GM19240 (cell line): ENCODE results near the gene NR1I2.

Experiments
- DNase-seq: peaks from one replicate; pipeline ENCODE4 v3.0.0; 2011; ENCODE audit warnings: low spot score; ENCODE audit not compliant: insufficient read length

The NR1I2 gene

GRCh38 chr3:119778811-119779210 lies 3.1 kb upstream of the NR1I2 start:
- DNase-seq, result no peak

GRCh38 chr3:119779731-119780383 lies 2.0 kb upstream of the NR1I2 start:
- DNase-seq, result no peak

DNA sequence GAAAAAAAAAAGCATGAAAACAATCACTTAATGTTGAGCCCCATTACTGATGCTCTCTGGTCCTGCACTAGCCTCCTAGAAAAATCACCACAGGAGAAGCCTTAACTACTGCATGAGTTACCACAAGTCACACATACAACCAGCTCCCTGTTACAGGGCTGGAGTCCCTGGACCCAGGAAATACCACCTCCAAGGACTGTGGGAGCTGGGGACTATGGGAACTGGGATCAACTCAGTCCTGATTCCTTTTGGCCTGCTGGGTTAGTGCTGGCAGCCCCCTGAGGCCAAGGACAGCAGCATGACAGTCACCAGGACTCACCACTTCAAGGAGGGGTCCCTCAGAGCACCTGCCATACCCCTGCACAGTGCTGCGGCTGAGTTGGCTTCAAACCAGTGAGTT lies 559 bp downstream of the NR1I2 start:
- DNase-seq, result no peak

GRCh38 chr3:119783255-119783654 lies 1.4 kb downstream of the NR1I2 start:
- no peak for DNase-seq

GRCh38 chr3:119783883-119784282 lies 2.0 kb downstream of the NR1I2 start:
- DNase-seq, result no peak

- DNase-seq, result no peak
These were observed 4.5 kb downstream of the NR1I2 start for GRCh38 chr3:119786409-119786808.

- no peak for DNase-seq
These were observed 8.5 kb downstream of the NR1I2 start for GRCh38 chr3:119790369-119790768.

GRCh38 chr3:119792270-119792669 lies 10.4 kb downstream of the NR1I2 start:
- no peak for DNase-seq

GRCh38 chr3:119794401-119794800 lies 12.5 kb downstream of the NR1I2 start:
- DNase-seq, result no peak

DNA sequence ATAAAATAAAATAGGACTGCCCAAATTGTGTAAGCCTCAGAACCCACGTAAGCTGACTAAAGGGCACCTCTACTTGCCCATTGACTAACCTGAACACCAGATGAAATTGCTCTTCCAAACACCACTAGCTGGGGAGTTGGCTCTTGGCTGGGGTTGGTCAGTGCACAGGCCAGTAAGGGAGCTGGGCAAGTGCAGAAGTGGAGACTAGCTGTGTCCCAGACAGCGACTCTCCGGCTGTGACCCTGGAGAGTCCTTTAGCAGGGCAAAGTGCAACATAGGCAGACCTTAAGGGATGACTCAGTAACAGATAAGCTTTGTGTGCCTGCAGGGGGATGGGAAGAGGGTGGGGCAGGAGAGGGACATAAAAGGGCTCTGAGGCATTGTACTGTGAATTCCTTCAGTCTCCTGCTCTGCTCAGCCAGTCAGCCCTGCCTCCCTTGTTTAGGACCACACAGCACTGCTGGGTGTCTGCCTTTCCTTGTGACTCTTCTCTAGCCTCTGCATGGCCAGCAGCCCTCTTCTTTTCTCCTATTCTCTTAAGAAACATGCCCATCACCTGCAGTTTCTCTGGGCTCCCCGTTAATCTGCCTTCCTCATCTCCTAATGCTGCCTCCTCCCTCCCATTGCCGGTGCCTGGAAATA lies 13.2 kb downstream of the NR1I2 start:
- DNase-seq, result no peak

DNA sequence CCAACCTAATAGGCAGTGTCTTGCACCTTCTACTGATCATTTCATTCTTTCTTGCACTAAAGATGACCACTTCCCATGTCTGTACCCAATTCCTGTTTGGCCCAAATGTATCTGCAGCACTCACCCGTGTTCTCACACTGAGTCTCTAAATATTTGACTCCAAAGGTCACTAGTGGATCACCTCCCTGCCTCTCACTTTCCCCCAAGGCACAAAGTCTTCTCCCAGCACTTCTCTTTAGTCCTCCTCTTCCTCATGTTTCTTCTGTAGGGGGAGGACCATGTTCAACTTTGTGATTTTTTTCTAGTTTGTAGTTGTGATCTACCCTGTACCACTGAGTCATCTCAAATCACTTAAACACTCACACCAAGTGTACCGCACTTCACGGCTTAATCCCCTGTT lies 13.9 kb downstream of the NR1I2 start:
- DNase-seq, result no peak

GRCh38 chr3:119796368-119796767 lies 14.5 kb downstream of the NR1I2 start:
- no peak for DNase-seq

DNA sequence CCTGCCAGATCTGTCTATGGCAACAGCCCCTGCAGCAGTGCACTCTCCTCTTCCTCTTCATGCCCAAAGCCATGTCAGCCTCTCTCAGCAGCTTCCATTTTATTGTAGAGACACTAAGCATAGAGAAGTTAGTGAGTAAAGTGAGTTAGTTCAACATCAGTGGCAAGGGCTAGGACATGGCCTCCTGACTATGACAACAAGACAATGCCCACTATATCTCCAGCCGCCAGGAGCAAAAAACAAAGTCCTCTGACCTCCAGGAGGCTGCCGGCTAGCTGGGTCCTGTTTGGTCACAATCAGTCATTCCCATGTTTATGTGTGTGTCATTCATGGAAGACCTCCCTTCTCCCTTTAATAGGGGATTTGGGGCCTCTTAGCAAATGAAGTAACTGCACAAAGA lies 14.9 kb downstream of the NR1I2 start:
- DNase-seq, result no peak

DNA sequence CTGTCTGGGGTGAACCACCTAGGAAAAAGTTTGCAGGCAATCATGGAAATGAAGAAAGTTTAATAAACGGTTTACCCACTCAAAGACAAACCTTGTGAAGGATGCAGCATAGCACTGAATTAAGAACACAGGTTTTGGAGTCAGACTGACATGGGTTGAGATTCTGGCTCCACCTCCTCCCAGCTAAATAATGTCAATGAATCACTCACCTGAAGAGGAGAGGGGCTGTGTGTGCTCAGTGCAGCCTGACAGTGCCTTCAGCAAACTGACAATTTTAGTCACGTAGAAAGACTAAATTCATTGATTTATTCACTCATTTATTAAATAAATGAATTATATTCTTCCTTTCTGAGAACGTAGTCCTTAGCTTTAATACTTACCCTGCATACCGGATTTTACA lies 18.9 kb downstream of the NR1I2 start:
- DNase-seq, result no peak

DNA sequence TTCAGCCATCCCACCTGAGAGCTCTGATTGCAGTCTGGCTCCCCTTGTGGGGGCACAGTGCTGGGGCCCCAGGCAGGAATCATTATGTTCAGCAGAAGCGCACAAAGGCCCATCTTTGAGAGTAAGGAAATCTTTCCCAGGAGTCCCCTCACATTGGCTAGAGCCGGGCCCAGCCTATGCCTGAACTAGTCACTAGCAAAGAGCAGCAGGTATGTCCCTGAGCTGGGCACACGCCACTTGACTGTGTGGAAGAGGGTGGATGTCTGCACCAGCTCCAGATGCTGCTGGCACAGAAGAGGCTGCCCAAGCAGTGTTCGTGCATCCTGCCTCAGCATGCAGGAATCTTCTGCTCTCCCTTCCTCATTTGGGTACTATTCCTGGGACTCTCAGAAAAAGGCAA lies 26.3 kb downstream of the NR1I2 start:
- no peak for DNase-seq

DNA sequence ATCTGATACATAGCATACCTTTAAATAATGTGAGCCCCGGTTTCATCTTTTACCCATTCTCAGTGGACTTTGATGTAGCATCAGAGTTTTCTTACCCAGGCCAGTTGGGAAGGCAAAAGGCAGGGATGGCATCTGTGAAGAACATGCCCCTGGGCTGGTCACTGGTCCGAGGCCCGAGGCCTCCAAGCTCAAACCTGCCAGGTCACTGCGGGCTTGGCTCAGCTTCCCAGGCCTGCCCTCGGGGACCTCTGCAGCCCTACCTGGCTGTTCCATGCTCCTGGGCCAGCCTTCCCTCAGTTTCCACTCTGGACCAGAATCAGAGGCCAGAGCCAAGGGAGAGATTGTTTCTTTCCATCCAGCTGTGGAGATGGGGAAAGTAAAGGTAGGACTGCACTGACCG lies 26.9 kb downstream of the NR1I2 start:
- DNase-seq, result no peak

DNA sequence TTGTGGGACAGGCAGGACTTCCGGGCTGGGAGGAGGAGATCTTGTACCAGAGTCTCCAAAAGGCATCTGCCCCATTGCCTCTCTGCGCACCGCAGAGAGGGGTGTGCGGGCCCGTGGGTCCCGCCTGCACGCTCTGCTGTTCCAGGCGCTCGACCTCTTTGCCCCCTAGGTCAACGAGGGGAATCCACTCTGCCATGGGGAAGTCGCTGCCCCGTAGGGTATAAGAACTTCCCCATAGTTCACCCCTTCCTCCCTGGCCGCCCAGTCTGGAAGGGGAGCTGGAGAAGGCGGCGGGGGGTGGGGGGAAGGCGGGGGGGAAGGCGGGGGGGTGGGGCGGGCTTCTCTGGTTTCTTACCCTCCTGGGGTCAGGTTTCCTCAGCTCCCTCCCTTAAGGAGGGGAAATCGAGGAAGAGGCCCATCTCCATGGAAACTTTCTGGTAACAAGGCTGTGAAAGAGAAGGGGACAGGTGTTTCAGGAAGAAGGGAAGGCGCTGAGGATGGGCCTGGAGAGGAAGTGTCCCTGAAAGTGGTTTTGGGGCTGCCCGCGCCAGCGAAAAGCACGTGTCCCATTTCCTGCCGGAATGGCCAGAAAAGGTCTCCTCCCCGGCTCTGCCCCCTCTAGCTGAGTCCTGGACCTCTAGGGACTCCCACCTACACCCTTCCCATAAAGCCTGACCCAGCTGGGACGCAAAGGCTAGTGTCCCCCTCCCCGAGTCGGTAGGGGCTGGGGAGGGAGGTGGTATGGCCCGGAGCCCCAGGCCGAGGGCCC lies 27.5 kb downstream of the NR1I2 start:
- DNase-seq, result peak; percentile 15

GRCh38 chr3:119810018-119810435 lies 28.1 kb downstream of the NR1I2 start:
- DNase-seq, result peak; percentile 45

DNA sequence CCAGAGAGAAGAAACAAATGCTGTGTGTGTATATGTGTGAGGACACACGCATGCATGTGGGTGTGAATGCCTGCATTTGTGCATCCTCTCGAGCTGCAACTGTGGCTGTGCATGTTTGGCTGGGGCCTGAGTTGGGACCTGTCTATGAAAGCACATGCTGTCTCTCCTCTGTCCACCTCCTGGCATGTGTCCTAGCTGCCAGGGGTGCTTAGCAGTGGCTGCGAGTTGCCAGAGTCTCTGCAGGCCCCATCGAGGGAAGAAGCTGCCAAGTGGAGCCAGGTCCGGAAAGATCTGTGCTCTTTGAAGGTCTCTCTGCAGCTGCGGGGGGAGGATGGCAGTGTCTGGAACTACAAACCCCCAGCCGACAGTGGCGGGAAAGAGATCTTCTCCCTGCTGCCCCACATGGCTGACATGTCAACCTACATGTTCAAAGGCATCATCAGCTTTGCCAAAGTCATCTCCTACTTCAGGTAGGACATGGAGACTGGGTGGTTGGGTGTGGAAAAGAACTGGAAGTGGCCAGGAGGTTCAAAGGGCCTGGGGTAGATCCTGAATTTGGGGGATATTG lies 30.7 kb downstream of the NR1I2 start:
- no peak for DNase-seq

GRCh38 chr3:119815716-119816115 lies 33.8 kb downstream of the NR1I2 start:
- DNase-seq, result no peak

- no peak for DNase-seq
These were observed 35.2 kb downstream of the NR1I2 start for GRCh38 chr3:119817071-119817470.
